GM12878 (cell line): ENCODE results near the gene RGS6. TPM values are rescaled to one million over a fixed set of nuclear protein-coding genes. Genes with fewer than 3 reads are reported as not detected.

Experiments used
- ATAC-seq: fragments of 200-7000 bp; cut with Tn5 transposase; 3 replicates; pipeline ENCODE4 v1.9.1; 2020; ENCODE audit warnings: mild to moderate bottlenecking, moderate library complexity
- BruUV-seq: library from RNA; stranded (reverse); fragments of 400-500 nt; replicated peaks from 2 replicates; lab custom pipeline; 2021; lab: Mats Ljungman, UMichigan
- CTCF ChIA-PET: fragments of 300-600 bp; sonication (Branson Sonifier 250); formaldehyde crosslinking; extraction: SDS; loops from one replicate; lab custom pipeline; 2021; ENCODE audit warnings: inconsistent platforms; lab: Yijun Ruan, JAX
- POLR2A ChIA-PET: fragments of 350-600 bp; formaldehyde crosslinking; extraction: SDS; loops from one replicate; lab custom pipeline; 2021; ENCODE audit warnings: inconsistent platforms; lab: Charles Lee
- RAD21 ChIA-PET: fragments of 300-600 bp; sonication (Branson Sonifier 250); formaldehyde crosslinking; loops from one replicate; lab custom pipeline; 2023; ENCODE audit warnings: antibody characterized with exemption; ENCODE audit not compliant: unreplicated experiment; lab: Charles Lee
- SMC1A ChIA-PET: fragments of 300-600 bp; sonication (Branson Sonifier 250); formaldehyde crosslinking; loops from one replicate; lab custom pipeline; 2023; ENCODE audit not compliant: unreplicated experiment, uncharacterized antibody; lab: Charles Lee
- DNase-seq: peaks from one replicate; pipeline ENCODE4 v3.0.0-alpha.2; 2011; ENCODE audit warnings: low read depth, low spot score
- FAIRE-seq: peaks from 3 replicates; lab custom pipeline; 2011; peaks lifted over from hg19 to GRCh38; lab: Jason Lieb, UNC
- H2AFZ ChIP-seq: 2 replicates; pipeline ENCODE4 v1.6.0; 2011; ENCODE audit warnings: low read depth, low read length, control low read depth; ENCODE audit not compliant: control insufficient read depth
- H3K27ac ChIP-seq: 2 replicates; pipeline ENCODE4 v1.5.1; 2011; ENCODE audit warnings: control low read depth; ENCODE audit not compliant: control insufficient read depth, insufficient read depth
- H3K27me3 ChIP-seq, 2 experiments: replicated peaks in 1 of 2; 2 replicates each; pipeline versions ENCODE4 v1.6.0 to v1.6.1; 2011; ENCODE audit warnings: low read length in 1 of 2; ENCODE audit not compliant: control insufficient read depth in 2 of 2, insufficient read depth in 2 of 2
- H3K36me3 ChIP-seq, 2 experiments: 2 replicates each; pipeline ENCODE4 v1.5.1; 2011; ENCODE audit warnings: low read length in 1 of 2; ENCODE audit not compliant: control insufficient read depth in 2 of 2, insufficient read depth in 2 of 2
- H3K4me1 ChIP-seq: 2 replicates; pipeline ENCODE4 v1.6.1; 2011; ENCODE audit warnings: mild to moderate bottlenecking, low read length, moderate library complexity, mixed read lengths; ENCODE audit not compliant: control insufficient read depth, insufficient read depth
- H3K4me2 ChIP-seq: 2 replicates; pipeline ENCODE4 v1.6.0; 2011; ENCODE audit warnings: control low read depth; ENCODE audit not compliant: control insufficient read depth, insufficient read depth
- H3K4me3 ChIP-seq: fragments of 200-600 bp; sonication (generic); 2 replicates; pipeline ENCODE4 v1.5.1; 2016
- H3K79me2 ChIP-seq: 2 replicates; pipeline ENCODE4 v1.6.0; 2011; ENCODE audit warnings: low read length; ENCODE audit not compliant: control insufficient read depth, insufficient read depth
- H3K9ac ChIP-seq: 2 replicates; pipeline ENCODE4 v1.8.0; 2011; ENCODE audit warnings: low read length, control low read depth, mixed read lengths; ENCODE audit not compliant: control insufficient read depth, insufficient read depth
- H3K9me3 ChIP-seq: replicated peaks from 3 replicates; pipeline ENCODE4 v1.5.1; 2011; ENCODE audit warnings: mild to moderate bottlenecking, low read length; ENCODE audit not compliant: control insufficient read depth, insufficient read depth
- H4K20me1 ChIP-seq: 2 replicates; pipeline ENCODE4 v1.6.0; 2011; ENCODE audit not compliant: control insufficient read depth, insufficient read depth
- ASH2L ChIP-seq: fragments of 300-600, 200-600 bp; sonication (generic); IDR thresholded peaks from 2 replicates; pipeline ENCODE4 v1.6.1; 2017; ENCODE audit warnings: low read depth, mild to moderate bottlenecking, borderline replicate concordance
- ATF7 ChIP-seq: fragments of 450-650 bp; IDR thresholded peaks from 2 replicates; pipeline ENCODE4 v1.6.1; 2016; ENCODE audit warnings: low read depth, mild to moderate bottlenecking
- BCL3 ChIP-seq: IDR thresholded peaks from 2 replicates; pipeline ENCODE4 v1.6.1; 2011; ENCODE audit warnings: borderline replicate concordance, low read depth, mild to moderate bottlenecking, moderate library complexity, low read length; ENCODE audit not compliant: insufficient read depth, poor library complexity, severe bottlenecking
- CREM ChIP-seq: IDR thresholded peaks from 2 replicates; pipeline ENCODE4 v1.6.1; 2014; ENCODE audit warnings: antibody characterized with exemption, low read depth
- IKZF1 ChIP-seq: fragments of 450-650 bp; conservative IDR thresholded peaks from 2 replicates; pipeline ENCODE4 v1.6.1; 2017; ENCODE audit warnings: antibody characterized with exemption, mild to moderate bottlenecking
- LARP7 ChIP-seq: fragments of 450-650 bp; IDR thresholded peaks from 2 replicates; pipeline ENCODE4 v1.6.1; 2017; ENCODE audit warnings: mild to moderate bottlenecking
- MTA2 ChIP-seq: fragments of 450-650 bp; IDR thresholded peaks from 2 replicates; pipeline ENCODE4 v1.6.1; 2016; ENCODE audit warnings: low read depth, mild to moderate bottlenecking, moderate library complexity
- NBN ChIP-seq: fragments of 450-650 bp; IDR thresholded peaks from 2 replicates; pipeline ENCODE4 v1.6.1; 2016
- PAX5 ChIP-seq: IDR thresholded peaks from 2 replicates; pipeline ENCODE4 v1.6.1; 2011; ENCODE audit warnings: low read depth, low read length, borderline replicate concordance
- PAX8 ChIP-seq: fragments of 450-650 bp; IDR thresholded peaks from 2 replicates; pipeline ENCODE4 v1.6.1; 2017; ENCODE audit warnings: mild to moderate bottlenecking, moderate library complexity
- PBX3 ChIP-seq: IDR thresholded peaks from 2 replicates; pipeline ENCODE4 v1.6.1; 2011; ENCODE audit warnings: mild to moderate bottlenecking, low read depth, low read length, moderate library complexity; ENCODE audit not compliant: insufficient replicate concordance
- POLR2A ChIP-seq: IDR thresholded peaks from 2 replicates; pipeline ENCODE4 v1.6.1; 2011; ENCODE audit warnings: low read depth, mild to moderate bottlenecking, low read length
- POLR2AphosphoS5 ChIP-seq: IDR thresholded peaks from 2 replicates; pipeline ENCODE4 v1.6.1; 2011; ENCODE audit warnings: mild to moderate bottlenecking, low read length, inconsistent platforms
- RCOR1 ChIP-seq: conservative IDR thresholded peaks from 2 replicates; pipeline ENCODE4 v1.6.1; 2012; ENCODE audit warnings: low read depth, low read length, improper control_type of control experiment
- RUNX3 ChIP-seq: IDR thresholded peaks from 2 replicates; pipeline ENCODE4 v1.6.1; 2012; ENCODE audit warnings: low read length, inconsistent platforms
- SRF ChIP-seq, 2 experiments: IDR thresholded peaks; 2 replicates each; pipeline ENCODE4 v1.6.1; 2011; ENCODE audit warnings: low read depth in 2 of 2, low read length in 2 of 2, mild to moderate bottlenecking in 1 of 2, moderate library complexity in 1 of 2
- TBL1XR1 ChIP-seq: IDR thresholded peaks from 2 replicates; pipeline ENCODE4 v1.6.1; 2012; ENCODE audit warnings: low read depth, low read length, improper control_type of control experiment
- TCF12 ChIP-seq: IDR thresholded peaks from 2 replicates; pipeline ENCODE4 v1.6.1; 2011; ENCODE audit warnings: low read depth, mild to moderate bottlenecking, low read length
- ZNF384 ChIP-seq: IDR thresholded peaks from 2 replicates; pipeline ENCODE4 v1.6.1; 2012; ENCODE audit warnings: low read depth, mild to moderate bottlenecking, low read length, improper control_type of control experiment, borderline replicate concordance
- ZNF687 ChIP-seq: fragments of 450-650 bp; IDR thresholded peaks from 2 replicates; pipeline ENCODE4 v1.6.1; 2017; ENCODE audit warnings: mild to moderate bottlenecking, moderate library complexity
- WGBS: methylation state at CpG from one replicate; pipeline ENCODE4 v1.1.6; 2016; ENCODE audit warnings: low lambda C conversion rate; ENCODE audit not compliant: insufficient replicate concordance, insufficient coverage; ENCODE audit errors: missing lambda C conversion rate; 5-methylcytosine and 5-hydroxymethylcytosine counted together
- in situ Hi-C: fragments of 300-500 bp; cut with MboI; formaldehyde crosslinking; loops from 9 replicates; pipeline ENCODE4 v1.14.3; 2018; ENCODE audit warnings: mixed read lengths
- intact Hi-C: fragments of 100-400 bp; cut with micrococcal nuclease; formaldehyde crosslinking; loops from one replicate; pipeline ENCODE4 v1.14.2; 2022; ENCODE audit not compliant: unreplicated experiment
- polyA plus RNA-seq, 11 experiments: library from polyadenylated mRNA; depleted of rRNA in 4 of 11; unstranded in 6 of 11; stranded (reverse) in 5 of 11; fragments of >200 nt; fragmentation: Nextera tagmentation in 4 of 11; fragmentation: Illumina TruSeq in 1 of 11; extraction: Ambion mirVana in 4 of 11; extraction: Trizol in 1 of 11; gene quantifications; 1 replicate in 1 of 11; 2 replicates in 10 of 11; pipeline versions ENCODE4 v1.2.1 to v1.2.3, GENCODE V29; 2011 to 2016; ENCODE audit warnings: inconsistent platforms in 2 of 11, missing spikeins in 2 of 11, low read depth in 1 of 11
- total RNA-seq, 4 experiments: library from RNA; depleted of rRNA in 3 of 4; stranded (reverse); fragments of >200 nt in 3 of 4; fragmentation: Illumina TruSeq in 1 of 4; extraction: Trizol in 1 of 4; gene quantifications; 2 replicates each; pipeline versions ENCODE4 v1.2.1 to v1.2.3, GENCODE V29; 2013 to 2021

The RGS6 gene
- total and polyA plus RNA-seq, 10 of the 15 experiments (the other 5 are each of a cell fraction or from before 2014, with no cell fraction given) = 3.9 to 18.1 (median 12.4) TPM

GRCh38 chr14:72479461-72479931 is 547.3 kb downstream of the RGS6 start:
- H3K4me3 ChIP-seq = 0 out of 2 replicates have a peak overlapping the region, but pooled peaks have one; percentile 2
- ChIA-PET CTCF (interaction anchor here (1.2 to 10.8 kb wide), 6 partner anchors 31 to 993 kb away, joined by 3 to 128 read pairs (median 24); partner anchors contain the start of gene RGS6), RAD21 (interaction anchor here (0.9 to 5.9 kb wide), 9 partner anchors 25 to 725 kb away, joined by 3 to 90 read pairs (median 3); no protein-coding TSS in a partner anchor), SMC1A (interaction anchor here (0.9 to 8.8 kb wide), 10 partner anchors 19 to 425 kb away, joined by 3 to 91 read pairs (median 10); no protein-coding TSS in a partner anchor), POLR2A (interaction anchor here (1.4 to 1.5 kb wide), 2 partner anchors 16 to 20 kb away, joined by 3 to 5 read pairs; no protein-coding TSS in a partner anchor)
- peak; percentile 33 for ATAC-seq
- H3K36me3 ChIP-seq = no peaks in the 10 kb centered on the region
- intact Hi-C loops (no loop called here), in situ Hi-C loops (no loop called here)
- peak; percentile 75 for DNase-seq
- peak overlapping the region; percentile 70 for H3K4me2 ChIP-seq
- H3K27me3 ChIP-seq = no peaks in the 10 kb centered on the region
- peaks cover 6% of the 10 kb centered on the region for H3K9me3 ChIP-seq
- H2AFZ ChIP-seq = peak overlapping the region; percentile 40
- FAIRE-seq = no peak
- peak overlapping the region; percentile 93 for H3K27ac ChIP-seq
- H4K20me1 ChIP-seq = no peaks in the 10 kb centered on the region
- peak overlapping the region; percentile 21 for H3K9ac ChIP-seq
- 6% methylated on average over 3 of the region's 3 CpGs for WGBS
- no TSS peak for BruUV-seq
- no peaks in the 10 kb centered on the region for H3K79me2 ChIP-seq
- H3K4me1 ChIP-seq = peaks cover 56% of the 10 kb centered on the region
- TF ChIP-seq IKZF1 = peak; percentile 26; the same call in 1 of the 2 replicates
- no peak for TF ChIP-seq ASH2L
- no peak for TF ChIP-seq TBL1XR1
- no peak for TF ChIP-seq CREM
- peak; percentile 56 for TF ChIP-seq PBX3
- 0 out of 2 replicates have a peak, but pooled peaks have one; percentile 22 for TF ChIP-seq PAX5
- TF ChIP-seq ATF7 = 0 out of 2 replicates have a peak, but pooled peaks have one; percentile 23
- peak; percentile 75 for TF ChIP-seq POLR2AphosphoS5
- TF ChIP-seq RUNX3 = peak; percentile 60
- no peak for TF ChIP-seq PAX8
- peak; percentile 85 for TF ChIP-seq ZNF687
- TF ChIP-seq ZNF384 = no peak
- peak; percentile 36; the same call in 1 of the 2 replicates for TF ChIP-seq MTA2
- no peak for TF ChIP-seq LARP7
- no peak for TF ChIP-seq TCF12
- 0 out of 2 replicates have a peak, but pooled peaks have one; percentile 33 for TF ChIP-seq POLR2A
- TF ChIP-seq BCL3 = no peak
- TF ChIP-seq NBN = no peak
- no peak for TF ChIP-seq RCOR1
- no peak for TF ChIP-seq SRF (IDR thresholded peaks at IDR 0.05; ENCODE audit: low read depth in 2 of 2, low read length in 2 of 2)
